ENCODE results near the gene KRTAP2-4. TPM values are rescaled to one million over a fixed set of nuclear protein-coding genes. Genes with fewer than 3 reads are reported as not detected.
"Not testable (repeated sequence)": the region's sequence is repeated elsewhere in the genome, so short reads cannot be mapped to it uniquely, and the experiment has no call there.

The KRTAP2-4 gene, protein sequence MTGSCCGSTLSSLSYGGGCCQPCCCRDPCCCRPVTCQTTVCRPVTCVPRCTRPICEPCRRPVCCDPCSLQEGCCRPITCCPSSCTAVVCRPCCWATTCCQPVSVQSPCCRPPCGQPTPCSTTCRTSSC
- total RNA-seq (2021) (not detected in 2 replicates), Bru-seq, nascent RNA (not detected), BruChase-seq, experiment 1, labeled RNA remaining after a 2-hour chase (not detected), BruChase-seq, experiment 2, labeled RNA remaining after a 6-hour chase (not detected)
- long read RNA-seq, result 0 reads

DNA sequence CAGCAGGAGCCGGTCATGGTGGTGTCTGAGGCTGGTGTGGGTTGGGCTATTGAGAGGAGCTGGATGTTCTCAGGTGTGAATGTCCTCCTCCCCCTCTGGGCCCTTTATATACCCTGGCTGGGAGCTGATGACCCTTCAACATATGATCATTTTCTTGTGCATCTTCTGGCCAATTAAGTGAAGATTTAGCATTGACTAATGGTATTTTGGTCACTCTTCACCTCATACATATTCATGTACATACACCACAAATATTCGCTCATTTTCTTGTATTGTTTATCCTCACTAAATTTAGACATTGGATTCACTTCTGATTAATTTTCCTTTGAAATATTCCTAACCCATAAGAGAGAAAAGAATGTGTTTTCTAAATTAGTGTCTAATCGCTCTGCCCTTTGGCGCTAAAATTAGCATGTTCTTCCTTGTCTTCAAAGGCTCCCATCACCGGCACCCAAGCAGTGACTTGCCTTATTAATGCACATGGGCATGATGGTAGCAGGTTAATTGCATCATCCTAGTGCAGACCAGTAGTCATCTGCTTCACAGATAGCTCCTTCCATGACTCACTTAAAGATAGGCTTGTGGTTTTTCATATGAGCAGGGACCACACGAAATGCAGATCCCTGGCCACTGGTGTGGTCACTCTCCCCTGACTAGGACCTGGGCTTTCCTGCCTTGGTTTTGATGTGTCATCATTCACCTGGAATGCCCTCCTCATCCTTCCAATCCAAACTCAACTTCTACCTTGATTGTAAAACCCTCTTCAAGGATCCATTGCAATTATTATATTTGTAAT lies at the start of gene KRTAP2-4:
KRTAP2-4 (minus strand) TSS at position 51 of the 796 bp plus-strand sequence; CDS start at position 17, 34 bp downstream.
- Histone ChIP-seq H3K27ac (ENCODE audit: low read depth, low read length, poor library complexity, severe bottlenecking) (no peak within 1 kb of the TSS), H3K4me1 (ENCODE audit: insufficient read depth, low read length, poor library complexity, severe bottlenecking) (no peaks in the 10 kb centered on the region), H3K27me3 (replicated peaks; ENCODE audit: insufficient read depth, low read depth, low read length, poor library complexity) (no peaks in the 10 kb centered on the region), H3K4me3 (ENCODE audit: low read depth, low read length, poor library complexity, severe bottlenecking) (no peak within 1 kb of the TSS), H3K9me3 (ENCODE audit: low read depth, low read length, poor library complexity, severe bottlenecking) (no peaks in the 10 kb centered on the region), H3K36me3 (ENCODE audit: insufficient read depth, low read length, poor library complexity, severe bottlenecking) (no peaks in the 10 kb centered on the region)
- TF ChIP-seq CTCF (conservative IDR thresholded peaks at IDR 0.05; ENCODE audit: low read depth, low read length) (no peak), EZH2 (IDR thresholded peaks at IDR 0.05; ENCODE audit: borderline replicate concordance, low read depth, low read length, poor library complexity, severe bottlenecking) (no peak)
- DNase-seq (ENCODE audit: low spot score), result no peak
- CTCF ChIA-PET, result no interaction called here
- BruUV-seq (replicated peaks), result no TSS peak
- intact Hi-C loops (cut with micrococcal nuclease; ENCODE audit: unreplicated experiment), result no loop called here
- POLR2A ChIA-PET (ENCODE audit: low non-redundant PET), result no interaction called here

GRCh38 chr17:41111151-41111885 lies 45.6 kb upstream of the KRTAP2-4 start:
- POLR2A ChIA-PET (ENCODE audit: low non-redundant PET), result no interaction called here

DNA sequence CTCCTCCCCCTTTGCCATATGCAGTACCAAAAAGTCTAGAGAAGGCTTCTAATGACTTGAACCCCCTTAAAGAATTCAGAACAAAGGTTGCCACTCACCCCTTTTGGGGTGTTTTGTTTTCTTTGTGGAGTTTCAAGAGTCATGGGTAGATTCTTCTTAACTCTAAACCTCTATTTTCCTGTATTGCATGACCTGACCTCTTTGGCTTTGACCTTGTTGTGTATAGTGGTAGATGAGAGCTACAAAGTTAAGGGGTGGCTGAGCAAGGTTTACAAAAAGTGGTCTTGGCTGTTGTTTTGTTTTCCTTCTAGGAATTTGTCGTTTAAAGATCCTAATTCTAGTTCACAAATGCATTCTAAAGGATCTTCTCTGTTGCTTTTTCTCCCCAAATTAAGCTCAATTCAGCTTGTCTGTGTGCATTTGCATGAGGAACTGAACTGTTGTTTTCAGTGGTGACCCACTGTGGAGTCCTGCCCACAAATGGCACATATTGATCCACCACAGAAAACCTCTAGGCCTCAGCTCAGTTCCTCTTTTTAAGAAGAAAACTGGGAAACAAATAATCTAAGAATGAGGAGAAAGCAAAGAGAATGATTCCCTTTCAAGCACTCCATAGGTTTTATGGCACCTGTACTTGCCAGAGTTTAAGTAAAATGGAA lies 43.2 kb upstream of the KRTAP2-4 start:
- BruUV-seq (replicated peaks); H3K36me3 ChIP-seq (ENCODE audit: insufficient read depth, low read length, poor library complexity, severe bottlenecking); DNase-seq (ENCODE audit: low spot score); POLR2A ChIA-PET (ENCODE audit: low non-redundant PET); intact Hi-C loops (cut with micrococcal nuclease; ENCODE audit: unreplicated experiment); H3K4me1 ChIP-seq (ENCODE audit: insufficient read depth, low read length, poor library complexity, severe bottlenecking); H3K4me3 ChIP-seq (ENCODE audit: low read depth, low read length, poor library complexity, severe bottlenecking); CTCF ChIA-PET; H3K27ac ChIP-seq (ENCODE audit: low read depth, low read length, poor library complexity, severe bottlenecking); H3K27me3 ChIP-seq (replicated peaks; ENCODE audit: insufficient read depth, low read depth, low read length, poor library complexity); H3K9me3 ChIP-seq (ENCODE audit: low read depth, low read length, poor library complexity, severe bottlenecking): not testable (repeated sequence)

More at GRCh38 chr17:41111151-41111885, 45.6 kb upstream of the KRTAP2-4 start:
- Histone ChIP-seq H3K4me1 (ENCODE audit: insufficient read depth, low read length, poor library complexity, severe bottlenecking) (no peaks in the 10 kb centered on the region), H3K36me3 (ENCODE audit: insufficient read depth, low read length, poor library complexity, severe bottlenecking) (no peaks in the 10 kb centered on the region), H3K4me3 (ENCODE audit: low read depth, low read length, poor library complexity, severe bottlenecking) (no peak overlapping the region), H3K9me3 (ENCODE audit: low read depth, low read length, poor library complexity, severe bottlenecking) (no peaks in the 10 kb centered on the region), H3K27me3 (replicated peaks; ENCODE audit: insufficient read depth, low read depth, low read length, poor library complexity) (no peaks in the 10 kb centered on the region), H3K27ac (ENCODE audit: low read depth, low read length, poor library complexity, severe bottlenecking) (no peak overlapping the region)
- CTCF ChIA-PET, result no interaction called here
- DNase-seq (ENCODE audit: low spot score), result no peak
- TF ChIP-seq EZH2 (IDR thresholded peaks at IDR 0.05; ENCODE audit: borderline replicate concordance, low read depth, low read length, poor library complexity, severe bottlenecking), result no peak
- no peak for TF ChIP-seq CTCF (conservative IDR thresholded peaks at IDR 0.05; ENCODE audit: low read depth, low read length)
- no TSS peak for BruUV-seq (replicated peaks)
- intact Hi-C loops (cut with micrococcal nuclease; ENCODE audit: unreplicated experiment), result no loop called here
